ENCODE measurements around the gene SEMA4A.
"Not testable (repeated sequence)": the region's sequence is repeated elsewhere in the genome, so short reads cannot be mapped to it uniquely, and the experiment has no call there.

SEMA4A gene

DNA sequence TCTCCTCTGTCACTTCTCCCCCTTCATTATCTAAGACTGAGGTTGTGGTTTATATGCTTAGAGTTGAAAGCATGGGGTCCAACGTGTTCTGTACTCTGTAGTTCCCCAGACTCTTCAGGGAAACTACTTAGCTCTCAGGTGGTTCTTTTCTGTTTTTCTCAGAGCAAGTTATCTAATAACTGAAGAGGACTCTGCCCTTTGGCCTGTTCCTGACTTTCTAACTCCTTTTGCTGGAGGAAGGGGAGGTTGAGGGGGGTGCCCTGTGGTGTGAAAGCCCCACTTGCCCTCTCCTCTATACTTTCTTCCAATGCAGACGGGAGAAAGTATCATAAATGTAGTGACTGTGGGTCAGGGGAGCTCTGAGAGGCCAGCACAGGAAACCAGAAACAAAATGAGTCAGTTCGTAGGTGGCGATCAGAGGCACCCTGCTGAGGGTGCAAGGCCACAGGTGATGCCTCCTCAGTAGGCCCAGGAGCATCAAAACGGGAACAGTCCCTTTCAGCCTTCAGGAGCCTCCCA is 45.5 kb downstream of the SEMA4A start:
- peak; percentile 71 for DNase-seq

DNA sequence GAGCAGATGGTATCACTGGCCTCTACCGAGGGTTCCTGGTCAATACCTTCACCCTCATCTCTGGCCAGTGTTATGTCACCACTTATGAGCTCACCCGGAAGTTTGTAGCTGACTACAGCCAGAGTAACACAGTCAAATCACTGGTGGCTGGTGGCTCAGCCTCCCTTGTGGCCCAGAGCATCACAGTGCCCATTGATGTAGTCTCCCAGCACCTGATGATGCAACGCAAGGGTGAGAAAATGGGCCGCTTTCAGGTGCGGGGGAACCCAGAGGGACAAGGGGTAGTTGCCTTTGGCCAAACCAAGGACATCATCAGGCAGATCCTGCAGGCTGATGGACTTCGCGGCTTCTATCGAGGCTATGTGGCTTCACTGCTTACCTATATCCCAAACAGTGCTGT is 46.7 kb downstream of the SEMA4A start:
- DNase-seq, result peak; percentile 33

DNA sequence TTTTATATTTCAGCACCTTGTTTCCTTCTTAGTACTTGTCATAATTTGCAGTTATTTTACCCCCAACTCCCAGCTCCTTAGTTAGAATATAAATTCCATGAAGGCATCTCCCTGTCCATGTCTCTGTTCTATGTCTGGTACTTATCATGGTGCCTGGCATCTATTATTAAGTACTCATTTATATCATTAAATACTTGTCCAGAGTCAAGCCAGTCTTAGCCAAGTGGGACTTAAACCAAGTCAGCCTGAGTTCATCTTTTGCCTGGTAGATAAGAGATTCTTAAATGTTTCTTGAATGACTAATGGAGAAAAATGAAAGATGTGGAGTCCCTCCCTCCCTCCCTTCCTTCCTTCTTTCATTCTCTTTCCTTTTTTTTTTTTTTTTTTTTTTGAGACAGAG is 49.9 kb downstream of the SEMA4A start:
- no peak for DNase-seq

DNA sequence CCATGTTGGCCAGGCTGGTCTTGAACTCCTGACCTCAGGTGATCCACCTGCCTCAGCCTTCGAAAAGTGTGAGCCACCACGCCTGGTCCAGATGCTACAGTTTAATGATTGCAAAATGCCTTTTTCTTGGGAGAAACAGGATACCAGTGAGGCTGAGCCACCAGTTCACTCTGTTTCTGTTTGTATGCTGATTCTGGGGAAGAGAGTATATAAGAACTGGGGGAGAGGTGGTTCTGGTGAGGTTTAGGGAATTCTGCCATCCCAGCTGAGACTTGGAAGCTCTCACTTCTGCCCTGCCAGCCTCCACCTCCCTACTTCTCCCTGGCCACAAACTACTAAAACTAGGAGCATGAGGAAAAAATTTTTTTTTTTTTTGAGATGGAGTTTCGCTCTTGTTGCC is 51.3 kb downstream of the SEMA4A start:
- DNase-seq, result no peak

DNA sequence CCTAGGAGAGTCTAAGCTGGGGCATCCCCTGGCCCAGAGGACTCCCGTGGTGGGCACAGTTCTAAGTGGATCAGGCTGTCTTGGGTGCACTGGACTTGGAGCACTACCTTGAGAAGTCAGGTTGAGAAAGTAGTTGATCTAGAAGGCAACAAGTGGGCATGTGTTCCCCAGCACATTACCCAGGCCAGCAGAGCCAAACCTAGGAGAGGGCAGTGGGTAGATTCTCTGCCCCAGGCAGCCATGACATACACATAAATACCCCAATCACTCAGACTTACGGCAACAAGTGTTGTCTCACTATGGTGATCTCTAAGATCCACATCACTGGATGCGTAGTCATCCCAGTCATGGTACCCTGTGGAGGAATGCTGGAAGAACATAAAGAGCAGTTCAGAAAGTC is 57.9 kb downstream of the SEMA4A start:
- no peak for DNase-seq

DNA sequence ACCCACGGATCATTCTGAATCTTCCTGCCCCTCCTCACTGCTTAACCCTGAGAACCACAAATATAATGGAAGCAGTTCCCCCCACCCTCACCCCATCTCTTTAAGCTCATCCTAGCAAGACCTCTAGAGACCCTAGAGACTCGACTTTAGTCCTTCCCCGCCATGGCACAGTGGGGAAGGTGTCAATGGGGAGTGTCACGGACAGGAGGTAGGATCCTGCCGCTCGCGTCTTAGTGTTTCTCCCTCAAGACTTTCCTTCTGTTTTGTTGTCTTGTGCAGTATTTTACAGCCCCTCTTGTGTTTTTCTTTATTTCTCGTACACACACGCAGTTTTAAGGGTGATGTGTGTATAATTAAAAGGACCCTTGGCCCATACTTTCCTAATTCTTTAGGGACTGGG is 58.7 kb downstream of the SEMA4A start:
- no peak for DNase-seq

DNA sequence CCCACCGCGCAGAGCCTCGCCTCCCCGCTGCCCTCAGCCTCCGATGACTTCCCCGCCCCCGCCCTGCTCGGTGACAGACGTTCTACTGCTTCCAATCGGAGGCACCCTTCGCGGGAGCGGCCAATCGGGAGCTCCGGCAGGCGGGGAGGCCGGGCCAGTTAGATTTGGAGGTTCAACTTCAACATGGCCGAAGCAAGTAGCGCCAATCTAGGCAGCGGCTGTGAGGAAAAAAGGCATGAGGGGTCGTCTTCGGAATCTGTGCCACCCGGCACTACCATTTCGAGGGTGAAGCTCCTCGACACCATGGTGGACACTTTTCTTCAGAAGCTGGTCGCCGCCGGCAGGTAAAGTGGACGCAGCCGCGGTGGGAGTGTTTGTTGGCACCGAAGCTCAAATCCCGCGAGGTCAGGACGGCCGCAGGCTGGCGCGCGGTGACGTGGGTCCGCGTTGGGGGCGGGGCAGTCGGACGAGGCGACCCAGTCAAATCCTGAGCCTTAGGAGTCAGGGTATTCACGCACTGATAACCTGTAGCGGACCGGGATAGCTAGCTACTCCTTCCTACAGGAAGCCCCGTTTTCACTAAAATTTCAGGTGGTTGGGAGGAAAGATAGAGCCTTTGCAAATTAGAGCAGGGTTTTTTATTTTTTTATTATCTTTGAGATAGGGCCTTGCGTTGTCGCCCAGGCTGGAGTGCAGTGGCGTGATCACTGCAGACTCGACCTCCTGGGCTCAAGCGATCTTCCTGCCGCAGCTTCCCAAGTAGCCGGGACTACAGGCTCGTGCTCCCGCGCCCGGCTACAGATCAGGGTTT is 59.7 kb downstream of the SEMA4A start, which contains the start of gene PMF1:
TSS of gene PMF1 (plus strand) at position 175 of the 811 bp plus-strand sequence. CDS start at position 184, 9 bp downstream.
- DNase-seq, result peak; percentile 98

DNA sequence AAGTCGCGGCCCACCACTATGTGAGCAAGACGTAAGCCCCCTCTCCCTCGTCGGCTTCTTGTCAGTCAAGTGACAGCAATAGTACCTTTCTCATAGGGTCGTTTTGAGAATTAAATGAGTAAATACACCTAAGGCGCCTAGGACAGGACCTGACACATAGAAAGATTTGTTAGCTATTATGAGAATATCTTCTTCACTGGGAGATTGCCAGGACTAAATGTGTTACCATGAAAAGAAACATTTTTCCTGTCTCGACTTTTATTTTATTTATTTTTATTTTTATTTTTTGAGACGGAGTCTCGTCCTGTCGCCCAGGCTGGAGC is 60.2 kb downstream of the SEMA4A start:
- DNase-seq, result peak; percentile 47

DNA sequence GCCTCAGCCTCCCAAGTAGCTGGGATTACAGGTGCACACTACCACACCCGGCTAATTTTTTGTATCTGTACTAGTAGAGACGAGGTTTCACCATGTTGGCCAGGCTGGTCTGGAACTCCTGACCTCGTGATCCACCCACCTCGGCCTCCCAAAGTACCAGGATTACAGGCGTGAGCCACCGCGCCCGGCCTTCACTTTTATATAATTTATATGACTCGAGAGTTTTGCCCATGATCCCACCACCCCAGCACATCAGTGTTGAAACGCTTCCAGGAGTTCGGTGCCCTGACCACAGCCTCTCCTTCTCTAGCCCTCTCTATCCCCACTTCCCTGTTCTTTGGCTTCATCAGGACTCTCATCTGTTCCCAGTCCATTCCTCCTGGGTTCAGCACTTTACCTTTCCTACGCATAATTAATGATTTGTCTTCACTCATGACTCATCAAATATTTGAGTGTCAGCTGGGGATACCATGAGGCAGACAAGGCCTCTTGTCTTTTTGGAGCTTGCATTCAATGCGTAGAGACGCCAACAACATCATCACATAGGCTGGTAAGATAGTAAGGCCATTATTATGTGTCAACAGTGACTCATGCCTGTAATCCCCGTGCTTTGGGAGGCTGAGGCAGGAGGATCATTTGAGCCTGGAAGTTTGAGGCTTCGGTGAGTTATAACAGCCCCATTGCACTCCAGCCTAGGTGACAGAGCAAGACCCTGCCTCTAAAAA is 60.8 kb downstream of the SEMA4A start:
- peak; percentile 86 for DNase-seq

DNA sequence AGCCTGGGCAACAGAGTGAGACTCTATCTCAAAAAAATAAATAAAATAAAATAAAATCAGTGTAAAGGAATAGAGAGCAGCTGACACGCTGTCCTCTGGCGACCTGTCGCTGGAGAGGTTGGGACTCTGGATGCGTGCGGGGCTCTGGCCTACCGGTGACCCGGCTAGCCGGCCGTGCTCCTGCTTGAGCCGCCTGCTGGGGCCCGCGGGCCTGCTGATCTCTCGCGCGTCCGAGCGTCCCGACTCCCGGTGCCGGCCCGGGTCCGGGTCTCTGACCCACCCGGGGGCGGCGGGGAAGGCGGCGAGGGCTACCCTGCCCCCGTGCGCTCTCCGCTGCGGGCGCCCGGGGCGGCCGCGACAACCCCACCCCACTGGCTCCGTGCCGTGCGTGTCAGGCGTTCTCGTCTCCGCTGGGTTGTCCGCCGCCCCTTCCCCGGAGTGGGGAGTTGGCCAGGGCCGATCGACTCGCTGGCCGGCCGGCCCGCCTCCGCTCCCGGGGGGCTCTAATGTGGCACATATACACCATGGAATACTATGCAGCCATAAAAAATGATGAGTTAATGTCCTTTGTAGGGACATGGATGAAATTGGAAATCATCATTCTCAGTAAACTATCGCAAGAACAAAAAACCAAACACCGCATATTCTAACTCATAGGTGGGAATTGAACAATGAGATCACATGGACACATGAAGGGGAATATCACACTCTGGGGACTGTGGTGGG is 63.1 kb downstream of the SEMA4A start:
- not testable (repeated sequence) for DNase-seq

DNA sequence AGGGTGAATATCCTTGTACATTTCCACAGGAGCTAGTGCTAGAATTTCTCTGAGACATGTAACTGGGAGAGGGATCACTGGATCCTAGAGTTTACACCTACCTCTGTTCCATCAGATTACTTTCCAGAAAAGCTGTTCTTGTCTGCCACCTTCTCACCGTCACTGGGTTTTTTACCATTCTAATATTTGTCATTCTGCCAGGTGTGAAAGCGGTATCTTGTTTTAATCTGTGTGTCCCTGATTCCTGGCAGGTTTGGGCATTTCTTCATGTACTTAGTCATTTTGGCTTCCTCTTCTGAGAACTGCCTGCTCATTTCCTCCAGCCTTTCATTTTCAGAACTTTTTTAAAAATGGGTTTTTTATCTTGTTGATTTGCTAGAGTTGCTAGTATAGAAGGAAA is 64.5 kb downstream of the SEMA4A start:
- peak; percentile 93 for DNase-seq

DNA sequence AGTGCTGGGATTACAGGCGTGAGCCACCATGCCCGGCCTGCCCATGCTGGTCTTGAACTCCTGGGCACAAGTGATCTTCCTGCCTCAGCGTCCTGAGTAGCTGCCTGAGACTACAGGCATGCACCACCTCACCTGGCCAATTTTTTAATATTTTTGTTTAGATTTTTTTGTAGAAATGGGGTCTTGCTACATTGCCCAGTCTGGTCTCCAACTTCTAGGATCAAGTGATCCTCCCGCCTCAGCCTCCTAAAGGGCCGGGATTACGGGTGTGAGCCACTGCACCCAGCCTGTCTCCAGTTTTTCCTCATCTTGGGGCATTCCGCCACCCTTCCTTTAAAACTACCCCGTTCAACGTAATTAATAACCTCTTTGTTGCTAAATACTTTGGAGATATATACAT is 66.8 kb downstream of the SEMA4A start:
- no peak for DNase-seq

DNA sequence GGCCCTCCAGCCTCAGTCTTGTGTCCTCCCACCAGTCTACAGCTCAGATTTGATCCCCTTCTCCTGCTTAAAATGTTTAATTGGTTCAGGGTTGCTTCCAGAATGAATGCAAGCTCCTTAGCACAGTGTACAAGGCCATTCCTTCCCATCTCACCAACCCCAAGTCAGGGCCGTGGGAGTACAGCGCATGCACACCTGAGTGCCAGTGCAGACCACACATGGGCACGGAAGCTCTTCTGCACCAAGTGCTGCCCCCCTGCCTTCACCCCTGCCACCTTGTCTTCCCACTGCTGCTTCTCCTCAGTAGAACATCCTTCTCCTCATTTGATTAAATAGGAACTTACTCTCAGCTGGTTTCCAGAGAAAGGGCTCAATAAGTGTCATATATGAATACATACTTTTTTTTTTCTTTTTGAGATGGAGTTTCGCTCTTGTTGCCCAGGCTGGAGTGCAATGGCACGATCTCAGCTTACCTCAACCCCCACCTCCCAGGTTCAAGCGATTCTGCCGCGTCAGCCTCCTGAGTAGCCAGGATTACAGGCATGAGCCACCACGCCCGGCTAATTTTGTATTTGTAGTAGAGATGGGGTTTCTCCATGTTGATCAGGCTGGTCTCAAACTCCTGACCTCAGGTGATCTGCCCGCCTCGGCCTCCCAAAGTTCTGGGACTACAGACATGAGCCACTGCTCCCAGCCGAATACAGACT is 68.8 kb downstream of the SEMA4A start:
- peak; percentile 38 for DNase-seq

DNA sequence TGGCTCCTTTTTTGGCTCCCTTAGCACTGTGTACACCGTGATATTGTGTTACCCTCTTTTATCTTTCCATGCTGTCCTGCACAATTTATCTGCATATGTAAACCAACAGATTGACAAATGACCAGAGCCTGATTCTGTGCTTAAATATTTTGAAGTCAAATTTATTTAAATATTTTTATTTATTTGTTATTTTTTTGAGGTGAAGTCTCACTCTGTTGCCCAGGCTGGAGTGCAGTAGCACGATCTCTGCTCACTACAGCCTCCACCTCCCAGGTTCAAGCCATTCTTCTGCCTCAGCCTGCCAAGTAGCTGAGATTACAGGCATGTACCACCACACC is 72.3 kb downstream of the SEMA4A start:
- no peak for DNase-seq

DNA sequence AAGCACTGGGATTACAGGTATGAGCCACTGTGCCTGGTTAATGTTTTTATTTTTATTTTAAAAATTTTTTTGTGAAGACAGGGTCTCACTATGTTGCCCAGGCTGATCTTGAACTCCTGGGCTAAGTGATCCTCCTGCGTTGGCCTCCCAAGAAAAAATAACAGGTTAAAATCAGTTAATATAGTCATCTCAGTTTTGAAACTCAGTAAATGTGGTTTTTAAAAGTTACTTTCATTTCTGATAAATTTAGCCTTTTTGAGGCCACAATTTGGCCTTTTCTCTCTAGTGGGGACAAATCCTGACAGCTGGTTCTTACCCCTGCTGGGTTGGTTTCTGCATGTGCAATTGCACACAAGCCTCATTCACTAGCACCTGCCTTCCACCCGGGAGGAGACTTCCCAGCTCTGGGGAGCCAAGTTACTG is 72.7 kb downstream of the SEMA4A start:
- peak; percentile 88 for DNase-seq

DNA sequence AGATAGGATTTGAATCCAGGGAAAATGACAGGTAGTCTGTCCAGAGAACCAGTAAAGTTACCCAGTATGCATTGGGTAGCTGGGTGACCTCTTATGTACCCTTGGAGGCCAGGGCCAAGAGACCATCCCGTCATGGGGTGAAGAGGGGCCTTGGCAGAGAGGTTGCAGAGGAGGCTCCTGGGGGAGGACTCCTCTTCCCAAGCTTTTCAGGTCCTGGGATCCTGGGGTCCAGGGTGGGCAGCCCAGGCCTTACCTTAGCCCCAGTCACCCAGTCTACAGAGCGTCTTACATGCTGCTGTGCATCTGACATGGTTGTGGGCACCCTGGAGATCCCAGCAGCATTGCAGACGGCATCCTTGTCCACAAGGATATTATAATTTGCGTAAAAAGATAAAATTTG is 73.4 kb downstream of the SEMA4A start:
- DNase-seq, result no peak
